ENCODE measurements around the gene ADIPOQ. TPM values are rescaled to one million over a fixed set of nuclear protein-coding genes. Genes with fewer than 3 reads are reported as not detected.
"Not testable (repeated sequence)": the region's sequence is repeated elsewhere in the genome, so short reads cannot be mapped to it uniquely, and the experiment has no call there.

The ADIPOQ gene
- polyA plus RNA-seq, 3 donors: not detected

GRCh38 chr3:186849374-186849975 is 7.0 kb downstream of the ADIPOQ start:
- Mint-ChIP-seq H3K4me1 (peaks cover 10% of the 10 kb centered on the region), H3K4me3 (no peak overlapping the region), H3K27me3 (ENCODE audit: low read depth in 3 of 3) (peaks cover 4 to 7% (median 6%) of the 10 kb centered on the region in 3 donors), H3K36me3 (no peaks in the 10 kb centered on the region), H3K9me3 (peaks cover 0 to 3% (median 0%) of the 10 kb centered on the region in 7 donors), H3K27ac (no peak overlapping the region)
- Histone ChIP-seq H3K9ac (ENCODE audit: insufficient read depth, low read length, poor library complexity, severe bottlenecking) (no peak overlapping the region), H4K20me1 (ENCODE audit: insufficient read depth, low read length) (no peaks in the 10 kb centered on the region), H3K27me3 (ENCODE audit: control insufficient read depth in 2 of 2, insufficient read depth in 2 of 2, low read length in 2 of 2) (no peaks in the 10 kb centered on the region), H2AFZ (ENCODE audit: insufficient read depth, low read depth, low read length, poor library complexity, severe bottlenecking) (no peak overlapping the region), H3K4me3 (replicated peaks in 1 of 3; ENCODE audit: low read depth in 2 of 3, low read length in 3 of 3) (no peak overlapping the region), H3K36me3 (replicated peaks in 1 of 2; ENCODE audit: control insufficient read depth in 1 of 2, insufficient read depth in 2 of 2, low read length in 2 of 2) (no peaks in the 10 kb centered on the region), H3K27ac (ENCODE audit: low read depth in 1 of 2, low read length in 2 of 2) (no peak overlapping the region), H3K4me1 (ENCODE audit: control insufficient read depth in 1 of 2, insufficient read depth in 2 of 2, low read length in 2 of 2) (peaks cover 5 to 6% of the 10 kb centered on the region in 2 donors), H3K79me2 (ENCODE audit: insufficient read depth, low read length) (no peaks in the 10 kb centered on the region), H3K9me3 (replicated peaks in 1 of 2; ENCODE audit: control insufficient read depth in 1 of 2, insufficient read depth in 1 of 2, low read length in 2 of 2) (no peaks in the 10 kb centered on the region), H3K4me2 (replicated peaks; ENCODE audit: extremely low read depth, low read length, poor library complexity, severe bottlenecking) (no peak overlapping the region)
- DNase-seq: no peak
- peak; percentile 37 for TF ChIP-seq CTCF (IDR thresholded peaks at IDR 0.05)
- intact Hi-C loops (cut with micrococcal nuclease): no loop called here
- no CpG with 5 or more reads among the region's 1 CpG for WGBS (ENCODE audit: insufficient coverage)

GRCh38 chr3:186851835-186852234 is 9.3 kb downstream of the ADIPOQ start:
- H3K27ac ChIP-seq (ENCODE audit: low read depth in 1 of 2, low read length in 2 of 2): not testable (repeated sequence)

More at GRCh38 chr3:186851835-186852234, 9.3 kb downstream of the ADIPOQ start:
- intact Hi-C loops (cut with micrococcal nuclease); H3K4me1 ChIP-seq (ENCODE audit: control insufficient read depth in 1 of 2, insufficient read depth in 2 of 2, low read length in 2 of 2); H4K20me1 ChIP-seq (ENCODE audit: insufficient read depth, low read length); H3K4me1 Mint-ChIP-seq; H3K4me2 ChIP-seq (replicated peaks; ENCODE audit: extremely low read depth, low read length, poor library complexity, severe bottlenecking); H3K9me3 Mint-ChIP-seq; H3K9ac ChIP-seq (ENCODE audit: insufficient read depth, low read length, poor library complexity, severe bottlenecking); H3K79me2 ChIP-seq (ENCODE audit: insufficient read depth, low read length); H3K4me3 Mint-ChIP-seq; H3K27me3 ChIP-seq (ENCODE audit: control insufficient read depth in 2 of 2, insufficient read depth in 2 of 2, low read length in 2 of 2); H3K9me3 ChIP-seq (replicated peaks in 1 of 2; ENCODE audit: control insufficient read depth in 1 of 2, insufficient read depth in 1 of 2, low read length in 2 of 2); DNase-seq; H3K27ac Mint-ChIP-seq; H3K27me3 Mint-ChIP-seq (ENCODE audit: low read depth in 3 of 3); H3K36me3 ChIP-seq (replicated peaks in 1 of 2; ENCODE audit: control insufficient read depth in 1 of 2, insufficient read depth in 2 of 2, low read length in 2 of 2); H3K36me3 Mint-ChIP-seq; H3K4me3 ChIP-seq (replicated peaks in 1 of 3; ENCODE audit: low read depth in 2 of 3, low read length in 3 of 3): not testable (repeated sequence)
- peak overlapping the region; percentile 3 for H2AFZ ChIP-seq (ENCODE audit: insufficient read depth, low read depth, low read length, poor library complexity, severe bottlenecking)
- WGBS (ENCODE audit: insufficient coverage): no CpG with 5 or more reads among the region's 3 CpGs
